H9 (cell line): Measurements from ENCODE around the gene CDH4. TPM values are rescaled to one million over a fixed set of nuclear protein-coding genes. Genes with fewer than 3 reads are reported as not detected.

Experiments
- DNase-seq: peaks from one replicate; pipeline ENCODE4 v3.0.0-alpha.2; 2017
- H2AFZ ChIP-seq: one replicate; pipeline ENCODE4 v1.6.1; 2013; ENCODE audit warnings: mild to moderate bottlenecking, low read length, control low read depth, moderate library complexity
- H2AK5ac ChIP-seq: 2 replicates; pipeline ENCODE4 v1.6.1; 2013; ENCODE audit warnings: low read length, control low read depth, mixed read lengths; ENCODE audit not compliant: insufficient read length
- H2BK120ac ChIP-seq: one replicate; pipeline ENCODE4 v1.6.1; 2013; ENCODE audit warnings: low read depth, mild to moderate bottlenecking, low read length, control low read depth, inconsistent platforms; ENCODE audit not compliant: poor library complexity, severe bottlenecking
- H2BK12ac ChIP-seq: 2 replicates; pipeline ENCODE4 v1.6.1; 2013; ENCODE audit warnings: low read length, control low read depth, mixed read lengths, low read depth; ENCODE audit not compliant: insufficient read length
- H2BK15ac ChIP-seq: 2 replicates; pipeline ENCODE4 v1.6.1; 2013; ENCODE audit warnings: low read depth, low read length, control low read depth
- H2BK20ac ChIP-seq: one replicate; pipeline ENCODE4 v1.6.1; 2013; ENCODE audit warnings: low read depth, mild to moderate bottlenecking, low read length, control low read depth, inconsistent platforms; ENCODE audit not compliant: poor library complexity, severe bottlenecking
- H2BK5ac ChIP-seq: 2 replicates; pipeline ENCODE4 v1.6.1; 2013; ENCODE audit warnings: low read length, control low read depth, mixed read lengths; ENCODE audit not compliant: insufficient read length
- H3K14ac ChIP-seq: 2 replicates; pipeline ENCODE4 v1.6.1; 2013; ENCODE audit warnings: low read length, control low read depth; ENCODE audit not compliant: insufficient read depth
- H3K18ac ChIP-seq: 2 replicates; pipeline ENCODE4 v1.6.1; 2013; ENCODE audit warnings: low read depth, mild to moderate bottlenecking, mixed read lengths, low read length, control low read depth; ENCODE audit not compliant: insufficient read length
- H3K23ac ChIP-seq: 2 replicates; pipeline ENCODE4 v1.6.1; 2013; ENCODE audit warnings: low read length, control low read depth, mixed read lengths, low read depth; ENCODE audit not compliant: insufficient read length
- H3K23me2 ChIP-seq: 2 replicates; pipeline ENCODE4 v1.6.1; 2013; ENCODE audit warnings: low read depth, mild to moderate bottlenecking, mixed read lengths, low read length, control low read depth; ENCODE audit not compliant: insufficient read length, poor library complexity, severe bottlenecking
- H3K27ac ChIP-seq: 2 replicates; pipeline ENCODE4 v1.5.1; 2013; ENCODE audit warnings: low read length, control low read depth, mixed read lengths, low read depth; ENCODE audit not compliant: insufficient read length
- H3K27me3 ChIP-seq: 2 replicates; pipeline ENCODE4 v1.6.1; 2013; ENCODE audit warnings: low read length, control low read depth, inconsistent platforms; ENCODE audit not compliant: insufficient read depth
- H3K4ac ChIP-seq: 2 replicates; pipeline ENCODE4 v1.6.1; 2013; ENCODE audit warnings: low read depth, mild to moderate bottlenecking, control low read depth, inconsistent platforms, low read length, moderate library complexity
- H3K4me1 ChIP-seq: 2 replicates; pipeline ENCODE4 v1.6.1; 2013; ENCODE audit warnings: low read length, control low read depth, inconsistent platforms; ENCODE audit not compliant: insufficient read depth
- H3K4me2 ChIP-seq: 2 replicates; pipeline ENCODE4 v1.6.1; 2013; ENCODE audit warnings: low read length, control low read depth, mixed read lengths; ENCODE audit not compliant: insufficient read length, insufficient read depth
- H3K56ac ChIP-seq: 2 replicates; pipeline ENCODE4 v1.6.1; 2013; ENCODE audit warnings: low read depth, mild to moderate bottlenecking, mixed read lengths, low read length, control low read depth; ENCODE audit not compliant: insufficient read length
- H3K79me1 ChIP-seq: 2 replicates; pipeline ENCODE4 v1.6.1; 2013; ENCODE audit warnings: low read depth, mild to moderate bottlenecking, moderate library complexity, low read length, control low read depth, inconsistent platforms; ENCODE audit not compliant: insufficient read depth, poor library complexity, severe bottlenecking
- H3K79me2 ChIP-seq: 2 replicates; pipeline ENCODE4 v1.6.1; 2013; ENCODE audit warnings: low read length, control low read depth, inconsistent platforms; ENCODE audit not compliant: insufficient read depth
- H3K9ac ChIP-seq: 2 replicates; pipeline ENCODE4 v1.6.1; 2013; ENCODE audit warnings: low read length, control low read depth, mixed read lengths; ENCODE audit not compliant: insufficient read length; ENCODE audit errors: extremely low read depth
- H3K9me3 ChIP-seq: one replicate; pipeline ENCODE4 v1.6.1; 2013; ENCODE audit warnings: low read depth, low read length, inconsistent platforms; ENCODE audit not compliant: control insufficient read depth
- H3T11ph ChIP-seq: one replicate; pipeline ENCODE4 v1.6.1; 2013; ENCODE audit warnings: mild to moderate bottlenecking, low read length, control low read depth, inconsistent platforms
- H4K20me1 ChIP-seq: one replicate; pipeline ENCODE4 v1.6.1; 2013; ENCODE audit not compliant: control insufficient read depth, insufficient read length, insufficient read depth
- H4K5ac ChIP-seq: 2 replicates; pipeline ENCODE4 v1.6.1; 2013; ENCODE audit warnings: low read depth, mild to moderate bottlenecking, mixed read lengths, low read length, control low read depth; ENCODE audit not compliant: insufficient read length
- H4K8ac ChIP-seq: replicated peaks from 2 replicates; pipeline ENCODE4 v1.6.1; 2013; ENCODE audit warnings: low read length, control low read depth, mixed read lengths, low read depth; ENCODE audit not compliant: insufficient read length
- H4K91ac ChIP-seq: 2 replicates; pipeline ENCODE4 v1.6.1; 2013; ENCODE audit warnings: low read depth, mild to moderate bottlenecking, moderate library complexity, mixed read lengths, low read length, control low read depth; ENCODE audit not compliant: insufficient read length
- H3K27ac Mint-ChIP-seq, 3 experiments: 2 replicates in 2 of 3; 3 replicates in 1 of 3; pipeline ENCODE4 v1.8.0; 2020 to 2021; ENCODE audit warnings: mixed read lengths in 3 of 3, mild to moderate bottlenecking in 1 of 3, moderate library complexity in 1 of 3
- H3K27me3 Mint-ChIP-seq: 2 replicates; pipeline ENCODE4 v1.8.0; 2021; ENCODE audit warnings: low read depth, mild to moderate bottlenecking, moderate library complexity, mixed read lengths
- H3K36me3 Mint-ChIP-seq, 3 experiments: 2 replicates in 2 of 3; 3 replicates in 1 of 3; pipeline ENCODE4 v1.8.0; 2020 to 2021; ENCODE audit warnings: low read depth in 3 of 3, mixed read lengths in 3 of 3; ENCODE audit not compliant: insufficient read depth in 1 of 3
- H3K4me1 Mint-ChIP-seq, 2 experiments: 2 replicates each; pipeline ENCODE4 v1.8.0; 2020; ENCODE audit warnings: mixed read lengths in 2 of 2
- H3K4me3 Mint-ChIP-seq, 2 experiments: 2 replicates in 1 of 2; 3 replicates in 1 of 2; pipeline ENCODE4 v1.8.0; 2020 to 2021; ENCODE audit warnings: mild to moderate bottlenecking in 2 of 2, mixed read lengths in 2 of 2, moderate library complexity in 1 of 2
- H3K9me3 Mint-ChIP-seq, 2 experiments: 2 replicates in 1 of 2; 3 replicates in 1 of 2; pipeline ENCODE4 v1.8.0; 2020; ENCODE audit warnings: mild to moderate bottlenecking in 2 of 2, mixed read lengths in 2 of 2, moderate library complexity in 1 of 2
- CTCF ChIP-seq: fragments of 200-600 bp; sonication (generic); conservative IDR thresholded peaks from 3 replicates; pipeline ENCODE4 v1.8.0; 2021; ENCODE audit warnings: antibody characterized with exemption, mild to moderate bottlenecking
- WGBS: extraction: QIAGEN DNeasy Blood & Tissue Kit; methylation state at CpG from one replicate; pipeline ENCODE4 v1.1.7; 2013; ENCODE audit warnings: missing lambda C conversion rate, low lambda C conversion rate, mixed read lengths; ENCODE audit not compliant: insufficient read length; ENCODE audit errors: extremely low coverage; 5-methylcytosine and 5-hydroxymethylcytosine counted together
- total RNA-seq: library from RNA; stranded (reverse); gene quantifications from 2 replicates; pipeline ENCODE4 v1.2.1, GENCODE V29; 2021

Gene CDH4
- total RNA-seq, 1 experiment from 2014 or later = 3.0 TPM

- Histone ChIP-seq H4K8ac (no peak overlapping the region), H2BK12ac (no peak overlapping the region), H3K18ac (no peak overlapping the region), H3K9me3 (no peaks in the 10 kb centered on the region), H3K79me1 (no peaks in the 10 kb centered on the region), H3K9ac (no peak overlapping the region), H3K4me2 (no peak overlapping the region), H2AFZ (no peak overlapping the region), H3K4me1 (no peaks in the 10 kb centered on the region), H3K14ac (no peak overlapping the region), H4K20me1 (no peaks in the 10 kb centered on the region), H2BK120ac (no peak overlapping the region), H2BK15ac (no peak overlapping the region), H3K23ac (no peak overlapping the region), H4K5ac (no peak overlapping the region), H2BK20ac (no peak overlapping the region), H3K23me2 (no peaks in the 10 kb centered on the region), H4K91ac (no peak overlapping the region), H3K56ac (no peak overlapping the region), H3K79me2 (no peaks in the 10 kb centered on the region), H2AK5ac (no peak overlapping the region), H3T11ph (no peak overlapping the region), H2BK5ac (no peak overlapping the region), H3K27me3 (no peaks in the 10 kb centered on the region; the same call in 1 of the 2 replicates), H3K4ac (no peak overlapping the region), H3K27ac (no peak overlapping the region)
- no peak for TF ChIP-seq CTCF
- WGBS = no CpG with 5 or more reads among the region's 14 CpGs
- H3K27ac Mint-ChIP-seq = no peak overlapping the region
- no peak for DNase-seq
- H3K4me1 Mint-ChIP-seq = peaks cover 6% of the 10 kb centered on the region in 2 experiments; a peak in 3 of 4 replicates
- H3K27me3 Mint-ChIP-seq = peaks cover 24% of the 10 kb centered on the region
- no peaks in the 10 kb centered on the region for H3K9me3 Mint-ChIP-seq
- H3K4me3 Mint-ChIP-seq = no peak overlapping the region
- no peaks in the 10 kb centered on the region for H3K36me3 Mint-ChIP-seq
Measured at GRCh38 chr20:61581825-61582188, 329.7 kb downstream of the CDH4 start.
